ENCODE data around the gene SEC61A2. TPM values are rescaled to one million over a fixed set of nuclear protein-coding genes. Genes with fewer than 3 reads are reported as not detected.

Gene SEC61A2
- total and polyA plus RNA-seq, 2 of the 4 experiments (the other 2 are of a cell fraction): 6.8 to 10.3 TPM

- H3K4me1 ChIP-seq (ENCODE audit: control insufficient read depth, insufficient read depth, low read length): peaks cover 2% of the 10 kb centered on the region; the same call in 1 of the 2 replicates
- H3K36me3 ChIP-seq (ENCODE audit: control insufficient read depth, insufficient read depth, low read length): peaks cover 56% of the 10 kb centered on the region
- 70% methylated on average over 2 of the region's 6 CpGs; no CpG with 5 or more reads in 1 of the 2 experiments for WGBS, 2 experiments (ENCODE audit: extremely low coverage in 2 of 2, insufficient read length in 1 of 2)
- no peak overlapping the region for H4K5ac ChIP-seq (ENCODE audit: low read depth, low read length)
- ATAC-seq (ENCODE audit: low read depth) (no peak), DNase-seq (no peak)
- dilution Hi-C loops (cut with HindIII; ENCODE audit: low sequenced_read_pairs, unreplicated experiment) (no loop called here), intact Hi-C loops (cut with micrococcal nuclease) (no loop called here), in situ Hi-C loops (cut with MboI; ENCODE audit: low sequenced_read_pairs) (no loop called here)
- H3K9me3 ChIP-seq (ENCODE audit: control insufficient read depth, insufficient read depth, low read length): no peaks in the 10 kb centered on the region
- H3K18ac ChIP-seq (ENCODE audit: low read depth, low read length): no peak overlapping the region
- H4K20me1 ChIP-seq (ENCODE audit: insufficient read depth, low read length): no peaks in the 10 kb centered on the region; the same call in 1 of the 2 replicates
- H2BK20ac ChIP-seq (ENCODE audit: low read depth, low read length): no peak overlapping the region
- no peaks in the 10 kb centered on the region for H3K27me3 ChIP-seq (ENCODE audit: control insufficient read depth, insufficient read depth, low read length)
- H3K4ac ChIP-seq (ENCODE audit: low read depth, low read length): no peak overlapping the region
- H2BK5ac ChIP-seq (ENCODE audit: low read depth, low read length, poor library complexity, severe bottlenecking): no peak overlapping the region
- H3K4me2 ChIP-seq (ENCODE audit: low read depth, low read length): no peak overlapping the region
- BruUV-seq (replicated peaks): no TSS peak
- no peak overlapping the region for H3K23ac ChIP-seq (ENCODE audit: low read depth, low read length)
- no peak overlapping the region for H2BK15ac ChIP-seq (ENCODE audit: low read depth, low read length)
- H2AK9ac ChIP-seq (replicated peaks; ENCODE audit: low read depth, low read length, poor library complexity): no peak overlapping the region
- no peak overlapping the region for H4K8ac ChIP-seq (ENCODE audit: low read depth in 2 of 2, low read length in 2 of 2)
- H4K91ac ChIP-seq (ENCODE audit: insufficient read depth, low read depth, low read length): no peak overlapping the region
- H3K9ac ChIP-seq (ENCODE audit: low read depth, low read length): no peak overlapping the region
- no peak overlapping the region for H3K56ac ChIP-seq (ENCODE audit: extremely low read depth, insufficient read depth, low read length)
- H2AK5ac ChIP-seq (ENCODE audit: low read depth, low read length): no peak overlapping the region
- no peak overlapping the region for H2BK120ac ChIP-seq (ENCODE audit: low read depth, low read length)
- H3K4me3 ChIP-seq (ENCODE audit: insufficient read depth, low read depth, low read length): no peak overlapping the region
- ChIA-PET POLR2A (ENCODE audit: unreplicated experiment) (no interaction called here), CTCF (no interaction called here)
- H3K9me1 ChIP-seq (ENCODE audit: insufficient read depth, low read length): no peaks in the 10 kb centered on the region; the same call in 1 of the 2 replicates
- no peak overlapping the region for H3K27ac ChIP-seq (ENCODE audit: insufficient read depth, low read length)
- no peak overlapping the region for H3K14ac ChIP-seq (replicated peaks; ENCODE audit: low read depth, low read length)
- H2AFZ ChIP-seq (replicated peaks; ENCODE audit: low read length, poor library complexity): no peak overlapping the region
- peaks cover 4 to 8% of the 10 kb centered on the region in 2 experiments; a peak in 2 of 4 replicates for H3K79me1 ChIP-seq (ENCODE audit: low read depth in 1 of 2, low read length in 2 of 2)
- TF ChIP-seq RFX5 (IDR thresholded peaks at IDR 0.05; ENCODE audit: low read depth, low read length): no peak
- TF ChIP-seq NFE2L2 (IDR thresholded peaks at IDR 0.05; ENCODE audit: low read depth, low read length): no peak
- TF ChIP-seq CTCF (conservative IDR thresholded peaks at IDR 0.05; ENCODE audit: low read depth, low read length): no peak
- no peak for TF ChIP-seq MAZ (IDR thresholded peaks at IDR 0.05; ENCODE audit: borderline replicate concordance, low read depth, low read length)
- no peak for TF ChIP-seq SMC3 (IDR thresholded peaks at IDR 0.05; ENCODE audit: low read depth, low read length)
- TF ChIP-seq CEBPB (IDR thresholded peaks at IDR 0.05; ENCODE audit: low read depth, low read length): no peak
- no peak for TF ChIP-seq BHLHE40 (IDR thresholded peaks at IDR 0.05; ENCODE audit: low read depth, low read length)
- no peak for TF ChIP-seq ELK1 (IDR thresholded peaks at IDR 0.05; ENCODE audit: borderline replicate concordance, low read depth, low read length)
- no peak for TF ChIP-seq POLR2A (IDR thresholded peaks at IDR 0.05; ENCODE audit: low read depth, low read length)
- TF ChIP-seq USF2 (IDR thresholded peaks at IDR 0.05; ENCODE audit: low read depth, low read length): no peak
- no peak for TF ChIP-seq RAD21 (IDR thresholded peaks at IDR 0.05; ENCODE audit: low read length)
- TF ChIP-seq RCOR1 (IDR thresholded peaks at IDR 0.05; ENCODE audit: insufficient replicate concordance, low read length): no peak
- TF ChIP-seq MXI1 (IDR thresholded peaks at IDR 0.05; ENCODE audit: borderline replicate concordance, low read depth, low read length): no peak
- no peak for TF ChIP-seq MAFK (IDR thresholded peaks at IDR 0.05; ENCODE audit: low read depth, low read length)
- TF ChIP-seq FOS (IDR thresholded peaks at IDR 0.05; ENCODE audit: low read depth, low read length): no peak
Observed at GRCh38 chr10:12165999-12166775, 36.7 kb downstream of the SEC61A2 start.
